SH-SY5Y (cell line): ENCODE data around the gene BTG4.

Experiments used
- GATA2 ChIP-seq: IDR thresholded peaks from 2 replicates; pipeline ENCODE4 v1.6.1; 2011; ENCODE audit warnings: mild to moderate bottlenecking, low read depth, low read length
- GATA3 ChIP-seq: IDR thresholded peaks from 2 replicates; pipeline ENCODE4 v1.6.1; 2011; ENCODE audit warnings: low read depth, mild to moderate bottlenecking, low read length, moderate library complexity

The BTG4 gene

GRCh38 chr11:111459506-111460270, 52.5 kb downstream of the BTG4 start:
- no peak for TF ChIP-seq GATA3
- no peak for TF ChIP-seq GATA2

GRCh38 chr11:111457731-111458368, 54.3 kb downstream of the BTG4 start:
- TF ChIP-seq GATA2 (no peak), GATA3 (no peak)

GRCh38 chr11:111456859-111457730, 55.1 kb downstream of the BTG4 start:
- TF ChIP-seq GATA2 (no peak), GATA3 (no peak)

- TF ChIP-seq GATA2 (no peak), GATA3 (no peak)
These were observed 55.9 kb downstream of the BTG4 start for GRCh38 chr11:111456086-111456858.

- TF ChIP-seq GATA3 = no peak
- no peak for TF ChIP-seq GATA2
These were observed 56.7 kb downstream of the BTG4 start for GRCh38 chr11:111455291-111456085.

- TF ChIP-seq GATA3 (no peak), GATA2 (no peak)
These were observed 57.5 kb downstream of the BTG4 start for GRCh38 chr11:111454561-111455192.

- TF ChIP-seq GATA2 = no peak
- no peak for TF ChIP-seq GATA3
These were observed 59.2 kb downstream of the BTG4 start for GRCh38 chr11:111452817-111453552.

GRCh38 chr11:111452146-111452545, 60.0 kb downstream of the BTG4 start:
- TF ChIP-seq GATA2 (no peak), GATA3 (no peak)

- TF ChIP-seq GATA2 = no peak
- no peak for TF ChIP-seq GATA3
These were observed 61.5 kb downstream of the BTG4 start for GRCh38 chr11:111450480-111451320.

- no peak for TF ChIP-seq GATA2
- TF ChIP-seq GATA3 = no peak
These were observed 62.3 kb downstream of the BTG4 start for GRCh38 chr11:111449696-111450479.
